ENCODE measurements around the gene XXYLT1.

Gene XXYLT1

DNA sequence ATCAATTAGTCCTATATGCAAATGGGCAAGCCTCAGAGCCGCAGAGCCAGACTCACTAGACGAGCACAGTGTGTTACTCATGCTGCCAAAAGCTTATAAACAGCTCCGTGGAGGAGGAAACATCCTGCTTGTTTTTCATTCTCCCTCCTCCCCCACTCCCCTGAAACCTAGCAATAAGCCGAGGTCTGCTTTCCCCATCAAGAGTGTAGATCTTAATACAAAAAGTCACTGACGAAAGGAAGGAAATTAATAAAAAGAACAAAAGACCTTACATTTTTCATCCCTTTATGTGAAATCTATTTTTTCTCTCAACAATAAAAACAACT, 88.5 kb downstream of the XXYLT1 start:
- no peak for DNase-seq

DNA sequence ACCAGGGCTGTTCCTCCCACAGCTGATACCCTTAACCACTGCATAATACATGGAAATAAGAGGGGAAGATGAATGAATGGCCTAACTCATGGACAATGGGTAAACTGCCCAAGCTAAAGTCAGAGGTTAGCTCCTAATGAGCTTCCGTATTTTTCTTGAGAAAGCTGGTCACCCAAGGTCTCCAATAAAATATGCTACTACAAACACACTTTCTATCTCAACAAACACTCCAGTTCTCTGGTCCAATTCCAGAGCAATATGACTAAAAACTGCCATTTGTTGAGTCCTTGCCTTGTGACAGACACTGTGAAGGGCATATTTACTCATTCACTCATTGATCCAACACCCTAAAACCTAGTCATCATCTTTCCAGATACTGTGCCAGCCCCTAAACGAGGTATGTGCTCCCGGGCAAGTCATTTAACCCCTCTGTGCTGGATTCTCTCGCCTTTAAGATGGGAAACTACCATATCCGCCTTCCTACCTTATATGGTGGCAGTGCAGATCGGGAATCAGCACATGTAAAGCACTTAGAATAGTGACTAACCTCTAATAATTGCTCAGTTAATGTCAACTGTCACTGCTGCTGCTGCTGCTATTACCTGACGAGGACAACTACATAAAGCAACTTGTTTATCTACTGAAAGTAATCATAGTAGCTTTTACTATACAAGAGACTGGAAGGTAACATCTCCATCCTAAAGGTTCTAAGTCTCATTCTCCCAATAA, 89.1 kb downstream of the XXYLT1 start:
- DNase-seq, result no peak

DNA sequence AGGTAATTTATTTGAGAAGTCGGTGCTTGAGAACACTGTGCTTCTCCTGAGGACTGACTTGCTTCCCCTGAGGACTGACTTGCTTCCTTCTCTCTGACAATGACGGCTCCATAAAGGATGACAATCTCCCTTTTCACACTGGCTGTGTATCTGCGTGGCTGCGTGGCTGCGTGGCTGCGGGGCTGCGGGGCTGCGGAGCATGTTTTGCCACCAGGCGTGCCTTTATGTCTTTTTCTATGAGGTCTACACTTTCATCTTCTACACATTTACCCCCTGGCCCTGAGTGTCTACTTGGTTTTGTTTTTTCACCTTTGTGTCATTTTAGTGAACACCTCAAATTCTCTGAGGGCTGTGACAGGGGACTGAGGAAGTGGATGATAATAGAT, 89.9 kb downstream of the XXYLT1 start:
- DNase-seq, result no peak

- DNase-seq, result no peak
These were observed 90.4 kb downstream of the XXYLT1 start for GRCh38 chr3:195180490-195181112.

- no peak for DNase-seq
These were observed 91.0 kb downstream of the XXYLT1 start for GRCh38 chr3:195179776-195180489.

- peak; percentile 55 to 83 for DNase-seq
These were observed 92.6 kb downstream of the XXYLT1 start for GRCh38 chr3:195178124-195178910.

GRCh38 chr3:195177422-195178123, 93.4 kb downstream of the XXYLT1 start:
- DNase-seq, result no peak

- DNase-seq, result no peak
These were observed 94.2 kb downstream of the XXYLT1 start for GRCh38 chr3:195176776-195177175.

DNA sequence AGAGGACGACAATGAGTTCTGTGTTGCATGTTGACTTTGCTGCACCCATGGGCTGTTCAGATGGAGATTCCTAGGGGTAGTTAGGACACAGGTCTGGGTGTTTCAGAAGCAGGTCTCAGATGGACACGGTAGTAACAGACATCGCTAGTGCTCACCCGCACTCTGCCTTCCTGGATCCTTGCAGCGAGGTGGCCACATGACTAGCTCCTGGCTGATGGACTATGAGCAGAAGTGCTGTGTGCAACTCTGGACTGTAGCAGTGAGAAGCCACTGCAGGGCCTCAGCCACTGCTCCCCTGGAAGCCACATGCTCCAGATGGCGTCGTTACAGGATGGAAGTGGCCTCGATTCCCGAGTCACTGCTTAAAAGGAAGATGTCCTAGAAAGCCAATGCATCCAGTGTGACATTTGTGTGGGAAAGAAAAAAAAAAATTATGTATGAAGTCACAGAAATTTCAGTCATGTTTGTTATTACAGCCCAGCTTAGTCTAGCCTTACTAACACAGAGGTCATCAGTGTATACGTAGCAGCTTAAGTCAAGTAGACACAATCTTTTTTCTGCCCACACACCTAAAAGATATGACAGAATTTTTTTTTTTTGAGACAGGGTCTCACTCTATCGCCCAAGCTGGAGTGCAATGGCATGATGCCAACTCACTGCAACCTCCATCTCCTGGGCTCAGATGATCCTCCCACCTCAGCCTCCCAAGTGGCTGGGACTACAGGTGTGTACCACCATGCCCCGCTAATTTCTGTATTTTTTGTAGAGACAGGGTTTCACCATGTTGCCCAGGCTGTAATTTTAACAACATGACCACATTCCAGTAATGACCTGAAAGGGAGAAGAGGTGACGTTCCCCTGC, 95.3 kb downstream of the XXYLT1 start:
- DNase-seq, result no peak

DNA sequence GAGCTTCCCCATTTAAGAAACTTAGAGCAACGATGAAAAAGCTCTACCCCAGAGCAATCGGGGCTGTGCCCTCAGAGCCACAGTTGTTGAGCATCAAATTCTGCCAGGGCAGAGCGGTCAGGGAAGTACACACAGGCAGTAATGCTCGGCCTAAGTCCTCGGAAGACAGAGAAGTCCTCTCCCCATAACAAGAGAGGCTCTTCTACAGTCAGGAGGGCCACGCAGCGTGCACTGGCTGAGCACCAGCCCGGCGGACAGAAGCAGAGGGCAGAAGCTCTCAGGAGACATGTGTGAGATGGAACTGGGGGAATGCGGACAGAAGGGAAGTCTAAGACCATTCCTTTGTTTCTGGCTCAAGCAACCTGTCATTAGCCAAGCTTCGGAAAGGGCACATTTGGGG, 95.9 kb downstream of the XXYLT1 start:
- no peak for DNase-seq

GRCh38 chr3:195173657-195174056, 97.3 kb downstream of the XXYLT1 start:
- no peak for DNase-seq

DNA sequence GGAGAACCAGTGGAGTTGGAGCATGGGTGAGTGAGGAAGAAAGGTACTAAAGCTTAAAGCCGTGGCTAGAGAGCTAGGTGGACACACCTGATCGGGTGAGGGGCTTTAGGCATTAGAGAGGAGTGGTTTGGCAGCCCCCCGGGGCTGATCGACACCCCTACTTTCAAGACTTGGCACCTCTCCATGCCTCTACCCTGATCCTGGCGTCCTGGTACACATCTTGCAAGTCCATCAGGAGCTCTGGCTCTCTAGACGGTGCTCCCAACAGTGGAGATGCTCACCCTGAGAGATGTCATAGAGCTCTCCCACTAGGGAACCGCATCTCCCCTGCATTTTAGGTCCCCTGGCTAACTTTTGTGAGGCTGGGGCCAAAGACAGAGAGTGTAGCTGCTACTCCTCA, 98.1 kb downstream of the XXYLT1 start:
- no peak for DNase-seq

- no peak for DNase-seq
These were observed 98.8 kb downstream of the XXYLT1 start for GRCh38 chr3:195172039-195172684.

- DNase-seq, result no peak
These were observed 99.7 kb downstream of the XXYLT1 start for GRCh38 chr3:195171093-195171873.

DNA sequence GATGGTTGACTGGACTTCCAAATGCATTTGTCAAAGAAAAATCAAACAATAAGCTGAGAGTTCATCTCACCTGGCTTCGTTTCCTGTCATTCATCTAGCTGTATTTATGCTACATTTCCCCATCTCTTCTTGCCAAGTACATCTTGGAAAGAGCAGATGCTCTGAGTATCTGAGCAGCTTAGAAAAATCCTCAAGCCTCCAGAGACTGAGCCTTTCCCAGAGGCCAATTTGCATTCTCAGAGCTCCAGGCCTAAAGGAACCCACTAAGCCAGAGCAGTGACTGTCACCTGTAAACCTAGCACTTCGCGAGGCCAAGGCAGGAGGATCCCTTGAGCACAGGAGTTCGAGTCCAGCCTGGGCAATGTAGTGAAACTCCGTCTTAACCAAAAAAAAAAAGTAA, 100.5 kb downstream of the XXYLT1 start:
- DNase-seq, result no peak

DNA sequence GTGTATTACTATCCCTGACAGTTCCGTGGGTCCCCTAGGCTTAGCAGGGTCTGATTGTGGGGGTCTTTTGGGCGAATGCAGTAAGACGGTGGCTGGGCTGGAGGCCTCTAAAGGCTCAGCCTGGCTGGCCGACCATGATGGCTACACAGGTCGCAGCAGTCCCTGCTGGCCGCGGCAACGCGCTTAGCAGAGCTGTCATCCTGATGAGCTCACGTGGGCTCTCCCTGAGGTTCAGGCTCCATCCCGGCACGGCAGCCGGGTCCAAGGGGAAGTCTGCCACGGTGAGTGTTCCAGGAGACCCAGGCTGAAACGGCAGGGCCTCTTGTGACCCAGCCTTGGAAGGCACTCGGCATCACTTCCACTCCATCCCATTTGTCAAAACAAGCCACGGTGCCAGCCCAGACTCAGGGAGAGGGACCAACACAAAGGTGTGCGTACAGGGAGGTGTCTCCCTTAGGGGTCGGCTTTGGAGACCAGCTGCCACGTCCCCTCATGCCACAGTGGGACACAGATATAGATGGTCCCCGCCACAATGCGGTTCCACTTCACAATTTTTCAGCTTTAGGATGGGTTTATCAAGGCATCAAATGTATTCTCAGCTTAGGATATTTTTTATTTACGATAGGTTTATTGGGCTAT, 101.8 kb downstream of the XXYLT1 start:
- DNase-seq, result no peak

GRCh38 chr3:195168009-195168762, 102.8 kb downstream of the XXYLT1 start:
- no peak for DNase-seq

- no peak for DNase-seq
These were observed 105.2 kb downstream of the XXYLT1 start for GRCh38 chr3:195165790-195166189.

DNA sequence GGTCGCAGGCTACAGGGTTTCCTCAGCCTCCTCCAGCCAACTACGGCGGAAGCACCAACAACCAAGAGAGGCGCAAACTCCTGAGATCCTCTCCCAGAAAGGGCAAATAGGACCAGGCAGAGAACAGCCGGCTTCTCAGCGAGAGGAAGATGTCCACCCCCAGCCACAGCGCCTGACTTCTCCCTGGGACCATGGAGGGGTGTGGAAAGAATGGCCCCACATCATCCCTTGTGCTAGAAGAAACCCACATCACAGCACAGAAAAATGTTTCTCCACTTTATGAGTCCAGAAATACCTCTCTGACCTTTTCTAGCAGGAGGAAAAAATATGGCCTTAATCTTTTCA, 105.7 kb downstream of the XXYLT1 start:
- DNase-seq, result no peak

Measured in NCI-H2081 (cell line).